AG20443 (cell line): ENCODE measurements around the gene GPR135.

Experiments used
- DNase-seq: peaks from one replicate; pipeline ENCODE4 v3.0.0; 2012; ENCODE audit warnings: low spot score, mixed read lengths

Gene GPR135

GRCh38 chr14:59422069-59422881 is 42.9 kb downstream of the GPR135 start:
- no peak for DNase-seq

GRCh38 chr14:59419303-59419702 is 45.9 kb downstream of the GPR135 start:
- DNase-seq: no peak

- no peak for DNase-seq
Measured at GRCh38 chr14:59417311-59417710, 47.9 kb downstream of the GPR135 start.

GRCh38 chr14:59415836-59416602 is 49.2 kb downstream of the GPR135 start:
- DNase-seq: no peak
